ENCODE data around the gene PGAP3.
"Not testable (repeated sequence)": the region's sequence is repeated elsewhere in the genome, so short reads cannot be mapped to it uniquely, and the experiment has no call there.

Gene PGAP3

DNA sequence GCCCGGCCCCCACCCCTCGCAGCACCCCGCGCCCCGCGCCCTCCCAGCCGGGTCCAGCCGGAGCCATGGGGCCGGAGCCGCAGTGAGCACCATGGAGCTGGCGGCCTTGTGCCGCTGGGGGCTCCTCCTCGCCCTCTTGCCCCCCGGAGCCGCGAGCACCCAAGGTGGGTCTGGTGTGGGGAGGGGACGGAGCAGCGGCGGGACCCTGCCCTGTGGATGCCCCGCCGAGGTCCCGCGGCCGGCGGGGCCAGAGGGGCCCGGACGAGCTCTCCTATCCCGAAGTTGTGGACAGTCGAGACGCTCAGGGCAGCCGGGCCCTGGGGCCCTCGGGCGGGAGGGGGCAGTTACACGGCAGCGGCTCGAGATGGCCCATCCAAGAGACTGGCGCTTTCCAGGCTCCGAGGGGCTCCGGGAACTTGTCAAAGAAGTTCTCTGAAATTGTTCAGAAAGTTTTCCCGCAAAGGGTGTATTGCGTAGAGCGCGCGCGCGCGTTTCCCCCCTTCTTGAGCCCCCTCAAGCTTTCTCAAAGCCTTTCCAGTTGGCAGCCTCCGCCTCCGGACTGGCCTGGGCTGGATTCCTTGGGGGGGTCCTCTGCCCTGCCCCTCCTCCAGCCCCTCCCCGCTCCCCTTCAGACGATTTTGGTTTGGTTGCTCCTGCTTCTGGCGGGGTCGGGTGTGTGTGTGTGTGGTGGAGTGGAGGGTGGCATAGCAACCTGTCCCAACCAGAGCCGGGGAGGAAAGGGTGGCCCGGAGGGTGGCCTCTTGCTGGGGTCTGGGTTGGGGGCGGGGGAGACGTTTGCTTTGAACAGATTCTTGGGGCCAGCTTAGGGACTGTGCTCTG is 12.5 kb upstream of the PGAP3 start:
- Histone ChIP-seq H3K36me3 (ENCODE audit: insufficient read depth, low read length) (no peaks in the 10 kb centered on the region), H3K4me3 (ENCODE audit: low read length, poor library complexity, severe bottlenecking) (no peak overlapping the region), H3K4me1 (ENCODE audit: insufficient read depth, low read length, poor library complexity, severe bottlenecking) (no peaks in the 10 kb centered on the region), H4K20me1 (ENCODE audit: insufficient read depth, low read length, poor library complexity, severe bottlenecking) (no peaks in the 10 kb centered on the region), H3K9me3 (ENCODE audit: insufficient read depth, low read depth, low read length) (no peaks in the 10 kb centered on the region), H3F3A (ENCODE audit: low read depth) (no peaks in the 10 kb centered on the region), H3K79me2 (ENCODE audit: insufficient read depth, low read length) (no peaks in the 10 kb centered on the region), H2AFZ (ENCODE audit: low read length) (no peak overlapping the region), H3K4me2 (ENCODE audit: low read depth, low read length, poor library complexity, severe bottlenecking) (no peak overlapping the region), H3K9ac (ENCODE audit: low read depth, low read length, poor library complexity, severe bottlenecking) (no peak overlapping the region), H3K9me2 (replicated peaks; ENCODE audit: low read depth, low read length) (no peaks in the 10 kb centered on the region), H3K27me3 (ENCODE audit: insufficient read depth, low read length, poor library complexity, severe bottlenecking) (no peaks in the 10 kb centered on the region)
- no peak for TF ChIP-seq EZH2phosphoT487 (IDR thresholded peaks at IDR 0.05; ENCODE audit: borderline replicate concordance)

DNA sequence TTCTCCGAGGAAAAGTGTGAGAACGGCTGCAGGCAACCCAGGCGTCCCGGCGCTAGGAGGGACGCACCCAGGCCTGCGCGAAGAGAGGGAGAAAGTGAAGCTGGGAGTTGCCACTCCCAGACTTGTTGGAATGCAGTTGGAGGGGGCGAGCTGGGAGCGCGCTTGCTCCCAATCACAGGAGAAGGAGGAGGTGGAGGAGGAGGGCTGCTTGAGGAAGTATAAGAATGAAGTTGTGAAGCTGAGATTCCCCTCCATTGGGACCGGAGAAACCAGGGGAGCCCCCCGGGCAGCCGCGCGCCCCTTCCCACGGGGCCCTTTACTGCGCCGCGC is 11.9 kb upstream of the PGAP3 start, which contains the start of gene ERBB2:
TSS of gene ERBB2 (plus strand) at position 247 of the 330 bp plus-strand sequence. CDS start 175 bp downstream, outside the sequence.
- H3K9me2 ChIP-seq (replicated peaks; ENCODE audit: low read depth, low read length) = no peaks in the 10 kb centered on the region
- H3F3A ChIP-seq (ENCODE audit: low read depth) = no peaks in the 10 kb centered on the region
- no peaks in the 10 kb centered on the region for H3K79me2 ChIP-seq (ENCODE audit: insufficient read depth, low read length)
- no peak within 1 kb of the TSS for H3K4me3 ChIP-seq (ENCODE audit: low read length, poor library complexity, severe bottlenecking)
- TF ChIP-seq CTCF (conservative IDR thresholded peaks at IDR 0.05; ENCODE audit: low read length) (no peak), EZH2phosphoT487 (IDR thresholded peaks at IDR 0.05; ENCODE audit: borderline replicate concordance) (no peak)
- H2AFZ ChIP-seq (ENCODE audit: low read length) = no peak within 1 kb of the TSS
- no peaks in the 10 kb centered on the region for H3K9me3 ChIP-seq (ENCODE audit: insufficient read depth, low read depth, low read length)
- H3K4me2 ChIP-seq (ENCODE audit: low read depth, low read length, poor library complexity, severe bottlenecking) = no peak within 1 kb of the TSS
- no peaks in the 10 kb centered on the region for H4K20me1 ChIP-seq (ENCODE audit: insufficient read depth, low read length, poor library complexity, severe bottlenecking)
- no peak within 1 kb of the TSS for H3K9ac ChIP-seq (ENCODE audit: low read depth, low read length, poor library complexity, severe bottlenecking)
- H3K27me3 ChIP-seq (ENCODE audit: insufficient read depth, low read length, poor library complexity, severe bottlenecking) = no peaks in the 10 kb centered on the region
- H3K36me3 ChIP-seq (ENCODE audit: insufficient read depth, low read length) = no peaks in the 10 kb centered on the region
- H3K4me1 ChIP-seq (ENCODE audit: insufficient read depth, low read length, poor library complexity, severe bottlenecking) = no peaks in the 10 kb centered on the region

DNA sequence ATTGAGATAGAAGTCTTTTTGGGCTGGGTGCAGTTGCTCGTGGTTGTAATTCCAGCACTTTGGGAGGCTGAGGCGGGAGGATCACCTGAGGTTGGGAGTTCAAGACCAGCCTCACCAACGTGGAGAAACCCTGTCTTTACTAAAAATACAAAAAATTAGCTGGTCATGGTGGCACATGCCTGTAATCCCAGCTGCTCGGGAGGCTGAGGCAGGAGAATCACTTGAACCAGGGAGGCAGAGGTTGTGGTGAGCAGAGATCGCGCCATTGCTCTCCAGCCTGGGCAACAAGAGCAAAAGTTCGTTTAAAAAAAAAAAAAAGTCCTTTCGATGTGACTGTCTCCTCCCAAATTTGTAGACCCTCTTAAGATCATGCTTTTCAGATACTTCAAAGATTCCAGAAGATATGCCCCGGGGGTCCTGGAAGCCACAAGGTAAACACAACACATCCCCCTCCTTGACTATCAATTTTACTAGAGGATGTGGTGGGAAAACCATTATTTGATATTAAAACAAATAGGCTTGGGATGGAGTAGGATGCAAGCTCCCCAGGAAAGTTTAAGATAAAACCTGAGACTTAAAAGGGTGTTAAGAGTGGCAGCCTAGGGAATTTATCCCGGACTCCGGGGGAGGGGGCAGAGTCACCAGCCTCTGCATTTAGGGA is 11.4 kb upstream of the PGAP3 start:
- not testable (repeated sequence) for H3K27me3 ChIP-seq (ENCODE audit: insufficient read depth, low read length, poor library complexity, severe bottlenecking); H3K9ac ChIP-seq (ENCODE audit: low read depth, low read length, poor library complexity, severe bottlenecking); H3K9me3 ChIP-seq (ENCODE audit: insufficient read depth, low read depth, low read length); H4K20me1 ChIP-seq (ENCODE audit: insufficient read depth, low read length, poor library complexity, severe bottlenecking); H2AFZ ChIP-seq (ENCODE audit: low read length); H3F3A ChIP-seq (ENCODE audit: low read depth); H3K9me2 ChIP-seq (replicated peaks; ENCODE audit: low read depth, low read length); H3K79me2 ChIP-seq (ENCODE audit: insufficient read depth, low read length); H3K4me2 ChIP-seq (ENCODE audit: low read depth, low read length, poor library complexity, severe bottlenecking); H3K4me3 ChIP-seq (ENCODE audit: low read length, poor library complexity, severe bottlenecking); H3K4me1 ChIP-seq (ENCODE audit: insufficient read depth, low read length, poor library complexity, severe bottlenecking); H3K36me3 ChIP-seq (ENCODE audit: insufficient read depth, low read length)

- Histone ChIP-seq H3K4me3 (ENCODE audit: low read length, poor library complexity, severe bottlenecking) (no peak overlapping the region), H3K9me2 (replicated peaks; ENCODE audit: low read depth, low read length) (no peaks in the 10 kb centered on the region), H3K9me3 (ENCODE audit: insufficient read depth, low read depth, low read length) (no peaks in the 10 kb centered on the region), H3K27me3 (ENCODE audit: insufficient read depth, low read length, poor library complexity, severe bottlenecking) (no peaks in the 10 kb centered on the region), H3K4me2 (ENCODE audit: low read depth, low read length, poor library complexity, severe bottlenecking) (no peak overlapping the region), H3F3A (ENCODE audit: low read depth) (no peaks in the 10 kb centered on the region), H4K20me1 (ENCODE audit: insufficient read depth, low read length, poor library complexity, severe bottlenecking) (no peaks in the 10 kb centered on the region), H3K79me2 (ENCODE audit: insufficient read depth, low read length) (no peaks in the 10 kb centered on the region), H3K36me3 (ENCODE audit: insufficient read depth, low read length) (no peaks in the 10 kb centered on the region), H2AFZ (ENCODE audit: low read length) (no peak overlapping the region), H3K4me1 (ENCODE audit: insufficient read depth, low read length, poor library complexity, severe bottlenecking) (no peaks in the 10 kb centered on the region), H3K9ac (ENCODE audit: low read depth, low read length, poor library complexity, severe bottlenecking) (no peak overlapping the region)
- TF ChIP-seq EZH2phosphoT487 (IDR thresholded peaks at IDR 0.05; ENCODE audit: borderline replicate concordance) (no peak), CTCF (conservative IDR thresholded peaks at IDR 0.05; ENCODE audit: low read length) (no peak)
Measured at GRCh38 chr17:39697961-39698360, 10.1 kb upstream of the PGAP3 start.

Data from Loucy (cell line).